Body of pancreas (tissue), 4 donors: Measurements from ENCODE around the gene APMAP. TPM values are rescaled to one million over a fixed set of nuclear protein-coding genes. Genes with fewer than 3 reads are reported as not detected.

Source experiments
- ATAC-seq: fragments of 150-250 bp; one replicate; pipeline ENCODE4 v1.9.1; 2016
- DNase-seq, 4 donors: peaks; one replicate each; pipeline ENCODE4 v3.0.0-alpha.2; 2019
- H3K27ac ChIP-seq, 4 donors: fragments of 200-600 bp; sonication (generic); 1 replicate in 3 of 4; 2 replicates in 1 of 4; pipeline versions ENCODE4 v1.5.1 to v1.6.1; 2016 to 2019; ENCODE audit warnings: mild to moderate bottlenecking in 1 of 4, mixed read lengths in 1 of 4, moderate library complexity in 1 of 4
- H3K27me3 ChIP-seq, 2 donors: fragments of 200-600 bp; sonication (generic); one replicate each; pipeline ENCODE4 v1.6.0; 2016; ENCODE audit warnings: mild to moderate bottlenecking in 1 of 2
- H3K36me3 ChIP-seq, 2 donors: fragments of 200-600 bp; sonication (generic); replicated peaks in 1 of 2; 2 replicates each; pipeline ENCODE4 v1.5.1; 2016; ENCODE audit warnings: low read depth in 2 of 2; ENCODE audit not compliant: insufficient read depth in 1 of 2
- H3K4me1 ChIP-seq: fragments of 200-600 bp; sonication (generic); one replicate; pipeline ENCODE4 v1.6.0; 2016
- H3K4me3 ChIP-seq, 2 donors: fragments of 200-600 bp; sonication (generic); 1 replicate in 1 of 2; 2 replicates in 1 of 2; pipeline ENCODE4 v1.5.1; 2016 to 2019
- H3K9me3 ChIP-seq, 3 donors: fragments of 200-600 bp; sonication (generic); 1 replicate in 2 of 3; 2 replicates in 1 of 3; pipeline ENCODE4 v1.5.1; 2016
- CTCF ChIP-seq, 7 experiments: fragments of 450-650 bp in 4 of 7; fragments of 200-600 bp in 3 of 7; sonication (generic) in 3 of 7; IDR thresholded peaks; one replicate each; pipeline ENCODE4 v1.5.1; 2016 to 2019; ENCODE audit warnings: antibody characterized with exemption in 7 of 7
- POLR2A ChIP-seq, 3 donors: fragments of 450-650 bp; IDR thresholded peaks; one replicate each; pipeline ENCODE4 v1.6.1; 2016; ENCODE audit warnings: antibody characterized with exemption in 3 of 3, mild to moderate bottlenecking in 2 of 3
- WGBS, 2 donors: methylation state at CpG; one replicate each; pipeline ENCODE4 v1.1.5; 2017; 5-methylcytosine and 5-hydroxymethylcytosine counted together
- intact Hi-C: fragments of 100-400 bp; cut with DNase I; formaldehyde crosslinking; loops from one replicate; pipeline ENCODE4 v1.15.1; 2023
- total RNA-seq, 2 donors: library from RNA; depleted of rRNA; stranded (reverse); fragments of >200 nt; gene quantifications; one replicate each; pipeline ENCODE4 v1.1.0, GENCODE V29; 2016

Gene APMAP
- total RNA-seq, 2 donors from 2014 or later = 38.9 to 51.4 TPM

- no peaks in the 10 kb centered on the region for H3K27me3 ChIP-seq
- H3K27ac ChIP-seq = no peak overlapping the region
- no peaks in the 10 kb centered on the region for H3K36me3 ChIP-seq
- TF ChIP-seq CTCF (IDR thresholded peaks at IDR 0.05) (no peak), POLR2A (IDR thresholded peaks at IDR 0.05) (no peak)
- DNase-seq = no peak
- intact Hi-C loops = no loop called here
- H3K9me3 ChIP-seq = no peaks in the 10 kb centered on the region
- ATAC-seq = no peak
- WGBS, 2 donors = 86 to 94% methylated on average over 4 of the region's 4 CpGs
- no peak overlapping the region for H3K4me3 ChIP-seq
- H3K4me1 ChIP-seq = no peaks in the 10 kb centered on the region
Observed at GRCh38 chr20:24981282-24981681, 11.3 kb downstream of the APMAP start.

GRCh38 chr20:24980291-24981053 is 12.1 kb downstream of the APMAP start:
- intact Hi-C loops = no loop called here
- no peaks in the 10 kb centered on the region for H3K27me3 ChIP-seq
- no peaks in the 10 kb centered on the region for H3K9me3 ChIP-seq
- H3K4me1 ChIP-seq = no peaks in the 10 kb centered on the region
- H3K36me3 ChIP-seq = no peaks in the 10 kb centered on the region
- 89 to 93% methylated on average over 33 to 34 of the region's 34 CpGs for WGBS, 2 donors
- H3K27ac ChIP-seq = no peak overlapping the region
- H3K4me3 ChIP-seq = no peak overlapping the region
- no peak for TF ChIP-seq POLR2A (IDR thresholded peaks at IDR 0.05)
- TF ChIP-seq CTCF (IDR thresholded peaks at IDR 0.05) = no peak
- ATAC-seq = no peak
- DNase-seq = no peak

GRCh38 chr20:24979036-24979960 is 13.3 kb downstream of the APMAP start:
- Histone ChIP-seq H3K9me3 (no peaks in the 10 kb centered on the region), H3K4me1 (no peaks in the 10 kb centered on the region), H3K27me3 (no peaks in the 10 kb centered on the region), H3K27ac (no peak overlapping the region), H3K36me3 (no peaks in the 10 kb centered on the region), H3K4me3 (no peak overlapping the region)
- intact Hi-C loops = no loop called here
- DNase-seq = no peak
- WGBS, 2 donors = 94 to 96% methylated on average over 12 to 15 of the region's 15 CpGs
- TF ChIP-seq POLR2A (IDR thresholded peaks at IDR 0.05) = no peak
- TF ChIP-seq CTCF (IDR thresholded peaks at IDR 0.05) = no peak
- ATAC-seq = no peak

- WGBS, 2 donors = 87 to 90% methylated on average over 4 to 8 of the region's 8 CpGs
- no peaks in the 10 kb centered on the region for H3K9me3 ChIP-seq
Observed at GRCh38 chr20:24978513-24978912, 14.0 kb downstream of the APMAP start.

More at GRCh38 chr20:24978513-24978912, 14.0 kb downstream of the APMAP start:
- TF ChIP-seq POLR2A (IDR thresholded peaks at IDR 0.05) (no peak), CTCF (IDR thresholded peaks at IDR 0.05) (no peak)
- intact Hi-C loops = no loop called here
- Histone ChIP-seq H3K4me3 (no peak overlapping the region), H3K36me3 (no peaks in the 10 kb centered on the region), H3K27me3 (no peaks in the 10 kb centered on the region), H3K4me1 (no peaks in the 10 kb centered on the region), H3K27ac (no peak overlapping the region)
- ATAC-seq = no peak
- DNase-seq = no peak
